ENCODE data around the gene HDAC7.
"Not testable (repeated sequence)": the region's sequence is repeated elsewhere in the genome, so short reads cannot be mapped to it uniquely, and the experiment has no call there.

HDAC7 gene

DNA sequence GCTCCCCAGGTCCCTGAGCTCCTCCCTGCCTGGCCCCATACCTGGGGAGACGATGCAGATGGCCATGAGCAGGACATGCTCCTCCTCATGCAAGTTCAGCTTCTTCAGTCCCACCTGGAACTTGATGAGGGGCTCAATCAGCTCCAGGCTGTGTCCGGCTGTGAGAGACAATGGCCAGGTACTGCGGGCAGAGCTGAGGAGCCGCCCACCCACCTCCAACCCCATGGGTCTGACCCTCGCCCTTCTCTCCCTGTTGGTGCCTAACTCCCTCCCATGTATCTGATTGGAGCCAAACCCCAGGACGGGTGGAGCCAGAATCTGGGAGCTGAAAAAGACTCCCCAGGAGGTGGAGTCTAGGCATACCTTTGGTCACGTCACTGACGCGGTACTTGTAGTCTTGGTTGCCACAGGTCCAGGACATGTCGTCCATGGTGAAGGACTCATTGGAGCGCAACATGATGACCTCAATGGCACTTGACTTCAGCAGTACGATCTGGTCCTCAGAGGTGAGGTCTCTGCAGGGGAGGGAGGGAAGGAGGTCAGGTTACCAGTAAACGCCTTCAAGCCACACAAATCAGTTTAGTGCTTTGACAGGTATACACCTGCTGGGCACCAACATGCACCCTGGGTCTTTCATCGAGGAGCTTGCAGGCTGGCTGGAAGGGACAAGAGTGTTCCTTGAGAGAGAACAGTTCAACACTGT is 26.7 kb upstream of the HDAC7 start:
- Histone ChIP-seq H3K9ac (ENCODE audit: low read length) (no peak overlapping the region), H3K9me3 (ENCODE audit: control insufficient read depth, low read depth, low read length) (no peaks in the 10 kb centered on the region), H3K4me3 (ENCODE audit: low read length) (no peak overlapping the region), H3K27ac (ENCODE audit: low read length) (no peak overlapping the region), H3K4me1 (ENCODE audit: control insufficient read depth, low read depth, low read length) (peaks cover 7% of the 10 kb centered on the region), H3K36me3 (ENCODE audit: control insufficient read depth, low read depth, low read length) (no peaks in the 10 kb centered on the region), H3K27me3 (ENCODE audit: control insufficient read depth, insufficient read depth, low read length) (no peaks in the 10 kb centered on the region)

DNA sequence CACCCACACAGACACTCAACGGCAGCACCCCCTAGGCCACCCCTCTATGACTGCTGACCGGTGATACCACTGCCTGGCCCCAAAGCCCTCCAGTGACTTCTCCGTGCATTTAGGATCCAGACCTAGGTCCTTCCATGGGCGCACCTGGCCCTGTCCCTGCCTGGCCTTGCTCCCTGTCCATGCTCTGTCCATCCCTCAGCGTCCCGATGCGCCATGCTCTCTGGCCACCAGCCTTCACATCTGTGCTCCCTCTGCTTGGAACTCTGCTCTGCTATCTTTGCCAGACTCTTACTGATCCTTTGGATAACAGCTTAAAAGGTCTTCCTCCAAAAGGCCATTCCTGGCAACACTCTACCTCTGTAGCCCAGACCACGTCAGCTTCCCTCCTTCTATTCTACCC is 25.4 kb upstream of the HDAC7 start:
- no peaks in the 10 kb centered on the region for H3K9me3 ChIP-seq (ENCODE audit: control insufficient read depth, low read depth, low read length)
- no peaks in the 10 kb centered on the region for H3K36me3 ChIP-seq (ENCODE audit: control insufficient read depth, low read depth, low read length)
- no peak overlapping the region for H3K4me3 ChIP-seq (ENCODE audit: low read length)
- H3K27me3 ChIP-seq (ENCODE audit: control insufficient read depth, insufficient read depth, low read length): no peaks in the 10 kb centered on the region
- H3K27ac ChIP-seq (ENCODE audit: low read length): no peak overlapping the region
- no peak overlapping the region for H3K9ac ChIP-seq (ENCODE audit: low read length)
- peaks cover 3% of the 10 kb centered on the region for H3K4me1 ChIP-seq (ENCODE audit: control insufficient read depth, low read depth, low read length)

DNA sequence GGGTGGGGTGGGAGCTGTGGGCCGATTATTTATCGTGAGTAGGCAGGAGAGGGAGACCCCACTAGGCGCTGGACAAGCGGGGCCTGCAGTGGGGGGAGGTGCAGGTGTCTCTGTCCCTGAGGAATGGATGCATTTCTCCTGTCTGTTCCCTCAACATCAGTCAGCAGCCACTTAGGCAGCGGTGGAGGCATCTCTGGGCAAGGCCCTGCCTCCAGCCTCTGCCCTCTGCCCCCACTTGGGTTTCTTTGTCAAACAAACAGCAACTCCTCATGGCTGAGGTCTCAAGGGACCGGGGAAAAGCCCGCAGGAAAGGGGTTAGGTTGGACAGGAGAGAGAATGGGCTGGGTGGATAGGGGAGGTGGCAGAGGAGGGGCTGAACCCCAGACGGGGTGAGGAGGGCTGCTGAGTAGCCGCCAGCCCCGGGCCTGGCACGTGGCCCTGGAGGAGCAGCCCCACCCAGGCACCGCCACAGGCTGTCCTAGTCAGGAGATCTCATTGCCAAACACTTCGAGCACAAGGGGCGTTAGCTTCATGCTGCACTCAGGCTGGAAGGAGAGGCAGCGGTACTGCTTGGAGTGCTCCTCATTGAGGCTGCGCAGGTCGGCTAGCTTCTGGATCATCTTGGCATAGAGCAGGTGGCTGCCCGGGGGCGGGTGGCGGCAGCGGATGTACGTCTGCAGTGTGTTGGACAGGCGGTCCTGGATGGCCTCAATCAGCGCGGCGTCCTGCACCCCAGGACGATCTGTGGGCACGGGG is 24.7 kb upstream of the HDAC7 start:
- no peaks in the 10 kb centered on the region for H3K27me3 ChIP-seq (ENCODE audit: control insufficient read depth, insufficient read depth, low read length)
- no peak overlapping the region for H3K9ac ChIP-seq (ENCODE audit: low read length)
- no peak overlapping the region for H3K4me3 ChIP-seq (ENCODE audit: low read length)
- H3K36me3 ChIP-seq (ENCODE audit: control insufficient read depth, low read depth, low read length): no peaks in the 10 kb centered on the region
- H3K9me3 ChIP-seq (ENCODE audit: control insufficient read depth, low read depth, low read length): no peaks in the 10 kb centered on the region
- H3K4me1 ChIP-seq (ENCODE audit: control insufficient read depth, low read depth, low read length): peaks cover 3% of the 10 kb centered on the region
- no peak overlapping the region for H3K27ac ChIP-seq (ENCODE audit: low read length)

DNA sequence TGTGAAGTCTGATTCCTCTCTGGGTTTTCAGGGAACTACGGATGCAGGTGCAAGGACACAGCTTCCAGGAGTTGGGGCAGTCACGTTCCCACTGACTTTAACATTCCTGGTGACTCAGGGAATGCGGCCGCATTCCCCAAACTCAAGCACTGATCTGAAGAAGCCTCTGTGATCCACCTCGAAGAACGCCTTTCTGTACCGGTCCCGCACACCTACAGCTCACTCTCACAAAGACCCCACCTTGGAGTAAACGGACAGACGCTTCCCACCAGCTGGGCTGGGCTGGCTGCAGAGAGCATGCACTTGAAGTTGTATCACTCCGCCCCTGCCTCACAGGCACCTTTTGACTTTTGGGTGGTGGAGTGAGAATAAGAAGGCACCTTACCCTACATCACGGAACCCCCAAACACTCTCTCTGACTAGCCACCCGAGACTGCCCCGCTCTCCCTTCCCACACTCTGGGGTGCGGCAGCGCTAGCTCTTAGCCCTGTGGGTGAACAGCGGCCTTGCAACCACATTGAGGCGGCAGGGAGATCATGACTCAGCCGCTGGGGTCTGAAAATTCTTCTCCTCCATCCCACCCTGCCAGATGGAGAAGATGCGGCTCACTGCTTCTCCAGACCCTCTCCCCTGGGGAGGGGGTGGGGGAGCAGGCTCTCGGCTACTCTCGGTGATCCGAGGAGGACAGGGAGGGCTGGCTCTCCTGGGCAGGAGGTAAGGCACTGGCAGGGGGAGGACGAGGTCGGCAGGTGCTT is 23.7 kb upstream of the HDAC7 start:
- no peaks in the 10 kb centered on the region for H3K27me3 ChIP-seq (ENCODE audit: control insufficient read depth, insufficient read depth, low read length)
- no peak overlapping the region for H3K4me3 ChIP-seq (ENCODE audit: low read length)
- no peaks in the 10 kb centered on the region for H3K9me3 ChIP-seq (ENCODE audit: control insufficient read depth, low read depth, low read length)
- H3K27ac ChIP-seq (ENCODE audit: low read length): no peak overlapping the region
- no peaks in the 10 kb centered on the region for H3K36me3 ChIP-seq (ENCODE audit: control insufficient read depth, low read depth, low read length)
- H3K9ac ChIP-seq (ENCODE audit: low read length): no peak overlapping the region
- H3K4me1 ChIP-seq (ENCODE audit: control insufficient read depth, low read depth, low read length): peaks cover 4% of the 10 kb centered on the region

DNA sequence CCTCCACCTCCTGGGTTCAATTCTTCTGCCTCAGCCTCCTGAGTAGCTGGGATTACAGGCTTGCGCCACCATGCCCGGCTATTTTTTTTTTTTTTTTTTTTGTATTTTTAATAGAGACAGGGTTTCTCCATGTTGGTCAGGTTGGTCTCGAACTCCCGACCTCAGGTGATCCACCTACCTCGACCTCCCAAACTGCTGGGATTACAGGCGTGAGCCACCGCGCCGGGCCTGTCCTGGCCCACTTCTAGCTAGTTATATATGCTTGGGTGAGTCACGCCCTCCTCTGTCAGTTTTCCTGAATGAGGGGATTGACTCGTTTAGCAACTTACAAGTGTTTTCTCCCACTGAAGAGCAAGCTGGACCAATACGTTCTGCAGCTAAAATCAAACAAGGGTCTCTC is 22.8 kb upstream of the HDAC7 start:
- not testable (repeated sequence) for H3K36me3 ChIP-seq (ENCODE audit: control insufficient read depth, low read depth, low read length); H3K27me3 ChIP-seq (ENCODE audit: control insufficient read depth, insufficient read depth, low read length); H3K27ac ChIP-seq (ENCODE audit: low read length); H3K4me1 ChIP-seq (ENCODE audit: control insufficient read depth, low read depth, low read length); H3K9me3 ChIP-seq (ENCODE audit: control insufficient read depth, low read depth, low read length); H3K4me3 ChIP-seq (ENCODE audit: low read length); H3K9ac ChIP-seq (ENCODE audit: low read length)

DNA sequence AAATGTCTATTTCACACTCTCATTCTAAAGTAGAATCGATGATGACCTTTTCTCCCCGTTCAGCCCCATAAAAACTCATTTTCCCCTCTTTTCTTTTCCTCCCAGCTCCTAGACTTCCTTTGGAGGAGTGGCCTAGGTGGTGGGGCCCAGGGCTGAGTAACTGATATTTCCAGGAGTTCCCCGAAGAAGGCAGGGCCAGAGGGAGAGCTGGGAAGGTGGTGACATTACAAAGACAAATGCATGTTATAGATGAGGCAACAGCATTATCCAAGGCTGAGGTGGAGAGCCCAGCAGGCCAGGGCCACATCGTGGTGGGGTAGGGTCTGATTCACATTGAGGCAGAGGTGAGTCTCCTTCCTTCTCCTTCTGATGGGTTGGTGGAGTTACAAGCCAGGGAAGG is 22.2 kb upstream of the HDAC7 start:
- Histone ChIP-seq H3K36me3 (ENCODE audit: control insufficient read depth, low read depth, low read length) (no peaks in the 10 kb centered on the region), H3K9me3 (ENCODE audit: control insufficient read depth, low read depth, low read length) (no peaks in the 10 kb centered on the region), H3K9ac (ENCODE audit: low read length) (no peak overlapping the region), H3K4me3 (ENCODE audit: low read length) (no peak overlapping the region), H3K27me3 (ENCODE audit: control insufficient read depth, insufficient read depth, low read length) (no peaks in the 10 kb centered on the region), H3K27ac (ENCODE audit: low read length) (no peak overlapping the region), H3K4me1 (ENCODE audit: control insufficient read depth, low read depth, low read length) (peaks cover 6% of the 10 kb centered on the region)

DNA sequence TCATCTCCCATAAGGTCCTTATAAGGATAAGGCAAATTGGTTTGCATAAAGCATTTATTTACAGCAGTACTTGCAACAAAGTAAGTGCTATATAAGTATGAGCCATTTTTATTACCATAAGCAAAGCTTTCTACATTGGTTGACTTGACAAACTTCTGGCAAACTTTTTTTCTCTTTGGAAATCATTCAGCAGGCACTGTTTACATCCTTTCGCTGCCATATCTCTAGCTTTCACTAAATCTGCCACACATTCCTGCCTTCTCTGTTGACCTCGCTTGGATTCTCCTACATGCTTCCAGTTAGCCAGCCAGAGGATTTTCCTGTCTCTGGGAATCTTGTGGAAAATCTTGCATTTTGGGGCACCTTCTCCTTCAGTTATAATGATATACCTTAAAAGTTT is 21.8 kb upstream of the HDAC7 start:
- H3K27me3 ChIP-seq (ENCODE audit: control insufficient read depth, insufficient read depth, low read length): no peaks in the 10 kb centered on the region
- H3K4me1 ChIP-seq (ENCODE audit: control insufficient read depth, low read depth, low read length): peaks cover 6% of the 10 kb centered on the region

DNA sequence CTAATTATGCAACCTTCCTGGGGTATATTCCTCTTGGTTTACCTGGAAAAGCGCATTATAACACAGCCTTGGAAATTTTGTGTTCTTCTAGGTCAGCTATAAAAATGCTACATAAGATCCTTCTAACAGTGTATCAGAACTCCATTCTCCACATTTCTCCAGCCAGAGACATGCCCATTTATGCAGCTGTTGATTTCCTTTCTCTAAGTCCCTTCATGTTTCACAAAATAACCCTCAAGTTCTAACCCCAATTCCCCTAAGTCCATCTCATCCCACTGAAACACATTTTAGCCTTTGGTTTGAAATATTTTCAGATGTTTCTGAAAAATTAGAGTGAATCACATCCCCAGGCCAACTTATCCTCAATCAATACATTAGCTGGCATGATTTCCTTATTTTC is 20.9 kb upstream of the HDAC7 start:
- no peaks in the 10 kb centered on the region for H3K36me3 ChIP-seq (ENCODE audit: control insufficient read depth, low read depth, low read length)
- peaks cover 11% of the 10 kb centered on the region for H3K4me1 ChIP-seq (ENCODE audit: control insufficient read depth, low read depth, low read length)
- H3K4me3 ChIP-seq (ENCODE audit: low read length): no peak overlapping the region
- H3K27ac ChIP-seq (ENCODE audit: low read length): no peak overlapping the region
- H3K9me3 ChIP-seq (ENCODE audit: control insufficient read depth, low read depth, low read length): no peaks in the 10 kb centered on the region
- H3K9ac ChIP-seq (ENCODE audit: low read length): no peak overlapping the region
- H3K27me3 ChIP-seq (ENCODE audit: control insufficient read depth, insufficient read depth, low read length): no peaks in the 10 kb centered on the region

More for the DNA sequence above, 21.8 kb upstream of the HDAC7 start:
- H3K27ac ChIP-seq (ENCODE audit: low read length): no peak overlapping the region
- H3K4me3 ChIP-seq (ENCODE audit: low read length): no peak overlapping the region
- no peak overlapping the region for H3K9ac ChIP-seq (ENCODE audit: low read length)
- no peaks in the 10 kb centered on the region for H3K9me3 ChIP-seq (ENCODE audit: control insufficient read depth, low read depth, low read length)
- H3K36me3 ChIP-seq (ENCODE audit: control insufficient read depth, low read depth, low read length): no peaks in the 10 kb centered on the region

DNA sequence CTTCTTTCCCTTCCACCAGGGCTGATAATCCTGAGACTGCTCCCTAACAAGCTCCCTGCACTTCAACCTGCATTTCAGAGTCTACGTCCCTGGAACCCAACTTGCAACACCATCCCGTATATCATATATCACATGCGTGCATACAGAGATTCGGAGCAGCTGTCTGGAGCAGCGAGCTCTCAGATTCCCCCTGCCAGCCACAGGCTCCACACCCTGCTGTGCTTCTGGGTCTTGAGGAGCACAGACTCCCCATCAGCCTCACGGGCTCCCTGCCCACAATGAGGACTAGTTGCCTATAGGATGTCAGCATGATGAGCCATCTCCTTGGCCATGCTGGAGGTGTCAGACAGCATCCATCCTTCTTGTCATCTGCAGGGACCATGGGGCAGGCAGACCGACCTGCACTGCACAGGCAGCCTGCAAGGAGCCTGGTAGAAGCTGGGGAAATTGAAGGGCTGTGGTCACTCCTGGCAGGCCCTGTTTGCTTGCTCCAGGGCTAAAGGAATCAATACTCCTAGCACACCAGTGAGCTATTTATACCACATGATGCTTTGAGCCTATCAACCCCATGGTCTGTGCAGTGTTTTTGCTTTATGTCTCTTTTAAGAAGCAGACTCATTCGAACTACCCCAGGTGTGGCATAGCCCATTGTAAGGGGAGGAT is 19.6 kb upstream of the HDAC7 start:
- Histone ChIP-seq H3K36me3 (ENCODE audit: control insufficient read depth, low read depth, low read length) (no peaks in the 10 kb centered on the region), H3K9me3 (ENCODE audit: control insufficient read depth, low read depth, low read length) (no peaks in the 10 kb centered on the region), H3K27me3 (ENCODE audit: control insufficient read depth, insufficient read depth, low read length) (no peaks in the 10 kb centered on the region), H3K4me3 (ENCODE audit: low read length) (no peak overlapping the region), H3K27ac (ENCODE audit: low read length) (no peak overlapping the region), H3K9ac (ENCODE audit: low read length) (no peak overlapping the region), H3K4me1 (ENCODE audit: control insufficient read depth, low read depth, low read length) (peaks cover 12% of the 10 kb centered on the region)

DNA sequence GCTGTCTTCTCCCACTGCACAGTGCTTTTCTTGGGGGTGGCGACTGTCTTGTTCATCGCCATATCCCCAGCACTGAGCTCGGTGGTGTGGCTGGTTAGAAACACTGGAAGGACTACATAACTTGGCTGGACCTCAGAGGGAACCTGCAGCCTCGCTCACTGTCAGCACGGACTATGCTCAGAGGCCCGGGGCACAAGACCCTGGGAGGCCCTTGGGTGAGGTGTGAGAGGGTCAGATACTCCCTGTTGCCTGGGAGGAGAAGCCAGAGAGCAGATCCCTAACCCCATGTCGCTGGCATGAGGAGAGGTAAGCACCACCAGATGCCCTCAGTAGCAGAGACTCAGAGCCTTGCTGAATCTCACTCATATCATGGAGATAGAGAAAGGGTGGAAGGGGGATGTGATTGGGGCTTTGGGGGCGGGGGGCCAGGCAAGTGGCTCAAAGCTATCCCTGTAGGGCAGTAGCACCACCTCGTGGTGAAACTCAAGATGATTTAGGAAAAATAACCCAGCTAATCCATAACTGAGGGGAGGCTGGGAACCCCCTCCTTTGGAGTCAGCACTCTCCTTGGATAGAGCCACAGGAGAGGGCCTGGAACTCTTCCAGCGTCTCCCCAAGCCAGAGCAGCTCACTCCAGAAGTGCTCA is 18.7 kb upstream of the HDAC7 start:
- Histone ChIP-seq H3K9ac (ENCODE audit: low read length) (no peak overlapping the region), H3K4me3 (ENCODE audit: low read length) (no peak overlapping the region), H3K9me3 (ENCODE audit: control insufficient read depth, low read depth, low read length) (no peaks in the 10 kb centered on the region)

More for the DNA sequence above, 18.7 kb upstream of the HDAC7 start:
- peaks cover 8% of the 10 kb centered on the region for H3K4me1 ChIP-seq (ENCODE audit: control insufficient read depth, low read depth, low read length)
- H3K27me3 ChIP-seq (ENCODE audit: control insufficient read depth, insufficient read depth, low read length): no peaks in the 10 kb centered on the region
- no peaks in the 10 kb centered on the region for H3K36me3 ChIP-seq (ENCODE audit: control insufficient read depth, low read depth, low read length)
- H3K27ac ChIP-seq (ENCODE audit: low read length): no peak overlapping the region
